DND-41 (cell line): ENCODE results near the gene VCPKMT.

ENCODE experiments used
- ATAC-seq: fragments of 200-7000 bp; cut with Tn5 transposase; 3 replicates; pipeline ENCODE4 v1.9.1; 2021; ENCODE audit warnings: low read depth; ENCODE audit not compliant: insufficient read depth
- DNase-seq: peaks from one replicate; pipeline ENCODE4 v3.0.0-alpha.2; 2020
- H2AFZ ChIP-seq: 2 replicates; pipeline ENCODE4 v1.6.0; 2012; ENCODE audit warnings: low read depth, low read length
- H3K27ac ChIP-seq: 2 replicates; pipeline ENCODE4 v1.5.1; 2012; ENCODE audit warnings: low read length, inconsistent platforms
- H3K27me3 ChIP-seq: fragments of 200-600 bp; sonication (generic); 2 replicates; pipeline ENCODE4 v1.6.0; 2012; ENCODE audit warnings: low read length, mild to moderate bottlenecking, inconsistent platforms; ENCODE audit not compliant: insufficient read depth, poor library complexity
- H3K36me3 ChIP-seq: 2 replicates; pipeline ENCODE4 v1.5.1; 2012; ENCODE audit warnings: low read length, inconsistent platforms; ENCODE audit not compliant: insufficient read depth
- H3K4me1 ChIP-seq: 2 replicates; pipeline ENCODE4 v1.5.1; 2012; ENCODE audit warnings: mild to moderate bottlenecking, low read length; ENCODE audit not compliant: insufficient read depth
- H3K4me2 ChIP-seq: 2 replicates; pipeline ENCODE4 v1.6.0; 2012; ENCODE audit warnings: mild to moderate bottlenecking, moderate library complexity, low read length, inconsistent platforms; ENCODE audit not compliant: insufficient read depth
- H3K4me3 ChIP-seq, 2 experiments: fragments of 200-600 bp in 1 of 2; shearing (Covaris generic) in 1 of 2; 2 replicates each; pipeline ENCODE4 v1.5.1; 2012 to 2016; ENCODE audit warnings: inconsistent platforms in 2 of 2, low read length in 2 of 2, mild to moderate bottlenecking in 2 of 2, low read depth in 1 of 2, moderate library complexity in 1 of 2
- H3K79me2 ChIP-seq: 2 replicates; pipeline ENCODE4 v1.6.0; 2012; ENCODE audit warnings: low read length, inconsistent platforms; ENCODE audit not compliant: insufficient read depth
- H3K9ac ChIP-seq: 2 replicates; pipeline ENCODE4 v1.6.0; 2012; ENCODE audit warnings: low read depth, mild to moderate bottlenecking, inconsistent platforms, low read length, moderate library complexity
- H3K9me3 ChIP-seq: 2 replicates; pipeline ENCODE4 v1.5.1; 2012; ENCODE audit warnings: low read length, moderate library complexity, mild to moderate bottlenecking, inconsistent platforms; ENCODE audit not compliant: insufficient read depth, severe bottlenecking
- H4K20me1 ChIP-seq: 2 replicates; pipeline ENCODE4 v1.6.0; 2012; ENCODE audit warnings: low read length; ENCODE audit not compliant: insufficient read depth
- EZH2 ChIP-seq: IDR thresholded peaks from 3 replicates; pipeline ENCODE4 v1.6.1; 2012; ENCODE audit warnings: borderline replicate concordance, low read depth, mild to moderate bottlenecking, moderate library complexity, low read length, inconsistent platforms; ENCODE audit not compliant: severe bottlenecking
- TF ChIP-seq, protein P1 (sequence below): IDR thresholded peaks from 2 replicates; pipeline ENCODE4 v1.5.1; 2012; ENCODE audit warnings: borderline replicate concordance, low read length, moderate library complexity, mild to moderate bottlenecking; ENCODE audit not compliant: poor library complexity, severe bottlenecking; ENCODE audit errors: extremely low read depth

Gene VCPKMT

DNA sequence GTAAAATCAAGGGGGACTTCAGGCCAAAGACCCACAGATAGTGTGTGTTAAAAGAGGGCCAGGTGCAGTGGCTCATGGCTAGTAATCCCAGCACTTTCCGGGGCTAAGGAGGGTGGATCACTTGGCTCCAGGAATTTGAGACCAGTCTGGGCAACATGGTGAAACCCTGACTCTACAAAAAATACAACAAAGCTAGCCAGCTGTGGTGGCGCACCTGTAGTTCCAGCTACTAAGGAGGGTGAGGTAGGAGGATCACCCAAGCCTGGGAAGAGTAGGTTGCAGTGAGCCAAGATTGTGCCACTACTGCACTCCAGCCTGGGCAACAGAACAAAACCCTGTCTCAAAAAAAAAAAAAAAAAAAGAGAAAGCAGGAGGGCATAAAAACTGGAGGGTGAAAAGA is 8.5 kb downstream of the VCPKMT start:
- H3K4me2 ChIP-seq: no peak overlapping the region
- no peaks in the 10 kb centered on the region for H3K27me3 ChIP-seq
- no peak for TF ChIP-seq EZH2
- TF ChIP-seq, protein P1, sequence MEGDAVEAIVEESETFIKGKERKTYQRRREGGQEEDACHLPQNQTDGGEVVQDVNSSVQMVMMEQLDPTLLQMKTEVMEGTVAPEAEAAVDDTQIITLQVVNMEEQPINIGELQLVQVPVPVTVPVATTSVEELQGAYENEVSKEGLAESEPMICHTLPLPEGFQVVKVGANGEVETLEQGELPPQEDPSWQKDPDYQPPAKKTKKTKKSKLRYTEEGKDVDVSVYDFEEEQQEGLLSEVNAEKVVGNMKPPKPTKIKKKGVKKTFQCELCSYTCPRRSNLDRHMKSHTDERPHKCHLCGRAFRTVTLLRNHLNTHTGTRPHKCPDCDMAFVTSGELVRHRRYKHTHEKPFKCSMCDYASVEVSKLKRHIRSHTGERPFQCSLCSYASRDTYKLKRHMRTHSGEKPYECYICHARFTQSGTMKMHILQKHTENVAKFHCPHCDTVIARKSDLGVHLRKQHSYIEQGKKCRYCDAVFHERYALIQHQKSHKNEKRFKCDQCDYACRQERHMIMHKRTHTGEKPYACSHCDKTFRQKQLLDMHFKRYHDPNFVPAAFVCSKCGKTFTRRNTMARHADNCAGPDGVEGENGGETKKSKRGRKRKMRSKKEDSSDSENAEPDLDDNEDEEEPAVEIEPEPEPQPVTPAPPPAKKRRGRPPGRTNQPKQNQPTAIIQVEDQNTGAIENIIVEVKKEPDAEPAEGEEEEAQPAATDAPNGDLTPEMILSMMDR: no peak
- no peak overlapping the region for H2AFZ ChIP-seq
- no peak overlapping the region for H3K4me3 ChIP-seq
- H3K9ac ChIP-seq: no peak overlapping the region
- no peaks in the 10 kb centered on the region for H3K9me3 ChIP-seq
- no peak for ATAC-seq
- no peak overlapping the region for H3K27ac ChIP-seq
- 0 out of 2 replicates have a peak, but pooled peaks cover 4% of the 10 kb centered on the region for H4K20me1 ChIP-seq
- DNase-seq: no peak
- peaks cover 8% of the 10 kb centered on the region for H3K4me1 ChIP-seq
- H3K79me2 ChIP-seq: no peaks in the 10 kb centered on the region; the same call in 1 of the 2 replicates
- peaks cover 41% of the 10 kb centered on the region for H3K36me3 ChIP-seq

GRCh38 chr14:50106178-50106577 is 10.2 kb downstream of the VCPKMT start:
- Histone ChIP-seq H3K27ac (no peak overlapping the region), H3K79me2 (no peaks in the 10 kb centered on the region), H3K9me3 (no peaks in the 10 kb centered on the region), H3K27me3 (no peaks in the 10 kb centered on the region), H3K4me1 (peaks cover 8% of the 10 kb centered on the region), H3K36me3 (peaks cover 24% of the 10 kb centered on the region), H4K20me1 (0 out of 2 replicates have a peak, but pooled peaks cover 4% of the 10 kb centered on the region), H3K4me2 (no peak overlapping the region), H2AFZ (no peak overlapping the region), H3K9ac (no peak overlapping the region), H3K4me3 (no peak overlapping the region)
- TF ChIP-seq, protein P1: no peak
- no peak for TF ChIP-seq EZH2
- no peak for DNase-seq
- ATAC-seq: no peak

GRCh38 chr14:50103558-50103957 is 12.8 kb downstream of the VCPKMT start:
- DNase-seq (no peak), ATAC-seq (no peak)
- Histone ChIP-seq H3K9ac (no peak overlapping the region), H3K27ac (no peak overlapping the region), H2AFZ (no peak overlapping the region), H3K4me2 (no peak overlapping the region), H3K27me3 (no peaks in the 10 kb centered on the region), H3K9me3 (no peaks in the 10 kb centered on the region), H3K4me3 (no peak overlapping the region), H3K36me3 (peaks cover 2% of the 10 kb centered on the region; the same call in 1 of the 2 replicates), H3K79me2 (no peaks in the 10 kb centered on the region), H3K4me1 (peaks cover 5% of the 10 kb centered on the region), H4K20me1 (no peaks in the 10 kb centered on the region)
- TF ChIP-seq, protein P1: no peak
- no peak for TF ChIP-seq EZH2

DNA sequence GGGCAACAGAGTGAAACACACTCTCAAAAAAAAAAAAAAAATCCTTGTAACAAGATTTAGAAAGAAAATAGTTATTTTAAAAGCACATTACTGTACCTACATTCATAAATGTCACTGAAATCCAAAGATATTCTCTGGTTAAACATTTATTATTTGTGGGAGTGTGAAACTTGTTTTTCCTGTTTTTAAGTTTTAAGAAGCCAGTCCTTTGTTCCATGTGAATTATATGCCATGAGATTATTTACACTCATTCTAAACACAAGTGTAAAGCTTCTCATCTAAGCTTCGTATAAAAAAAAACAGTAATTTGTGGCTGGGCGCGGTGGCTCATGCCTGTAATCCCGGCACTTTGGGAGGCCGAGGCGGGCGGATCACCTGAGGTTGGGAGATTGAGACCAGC is 15.0 kb downstream of the VCPKMT start:
- H3K9ac ChIP-seq: no peak overlapping the region

More for the DNA sequence above, 15.0 kb downstream of the VCPKMT start:
- no peak overlapping the region for H3K4me2 ChIP-seq
- no peak overlapping the region for H3K4me3 ChIP-seq
- no peak overlapping the region for H3K27ac ChIP-seq
- peaks cover 5% of the 10 kb centered on the region for H3K4me1 ChIP-seq
- no peak overlapping the region for H2AFZ ChIP-seq
- no peak for ATAC-seq
- H3K27me3 ChIP-seq: no peaks in the 10 kb centered on the region
- no peak for TF ChIP-seq EZH2
- TF ChIP-seq, protein P1: no peak
- no peaks in the 10 kb centered on the region for H3K36me3 ChIP-seq
- H3K79me2 ChIP-seq: no peaks in the 10 kb centered on the region
- DNase-seq: no peak
- H4K20me1 ChIP-seq: no peaks in the 10 kb centered on the region
- H3K9me3 ChIP-seq: no peaks in the 10 kb centered on the region
